ENCODE results near the gene UTY. TPM values are rescaled to one million over a fixed set of nuclear protein-coding genes. Genes with fewer than 3 reads are reported as not detected.

UTY gene
- total and polyA plus RNA-seq, 12 donors: 0.04 to 56.7 (median 30.7) TPM; not detected in 6

- Histone ChIP-seq H3K4me1 (replicated peaks in 1 of 2) (no peaks in the 10 kb centered on the region), H3K27me3 (no peaks in the 10 kb centered on the region), H3K4me3 (no peak overlapping the region), H3K27ac (no peak overlapping the region), H3K36me3 (replicated peaks in 1 of 2) (no peaks in the 10 kb centered on the region), H3K9me3 (replicated peaks in 1 of 3) (no peaks in the 10 kb centered on the region)
- intact Hi-C loops (cut with DNase I): no loop called here
- no peak for DNase-seq
- TF ChIP-seq POLR2A (IDR thresholded peaks at IDR 0.05): no peak
- TF ChIP-seq CTCF (IDR thresholded peaks at IDR 0.05): no peak
- WGBS, 4 donors: 60 to 90% methylated on average over 3 to 5 of the region's 5 CpGs; no CpG with 5 or more reads in 2 of the 4 donors
Observed at GRCh38 chrY:13337934-13338333, 141.9 kb downstream of the UTY start.

GRCh38 chrY:13333791-13334190 is 146.0 kb downstream of the UTY start:
- Histone ChIP-seq H3K9me3 (replicated peaks in 1 of 3) (no peaks in the 10 kb centered on the region), H3K36me3 (replicated peaks in 1 of 2) (no peaks in the 10 kb centered on the region), H3K4me1 (replicated peaks in 1 of 2) (no peaks in the 10 kb centered on the region), H3K27ac (no peak overlapping the region), H3K27me3 (no peaks in the 10 kb centered on the region), H3K4me3 (no peak overlapping the region)
- no peak for TF ChIP-seq CTCF (IDR thresholded peaks at IDR 0.05)
- TF ChIP-seq POLR2A (IDR thresholded peaks at IDR 0.05): no peak
- no peak for DNase-seq
- WGBS, 4 donors: 95 to 98% methylated on average over 5 of the region's 5 CpGs; no CpG with 5 or more reads in 2 of the 4 donors
- intact Hi-C loops (cut with DNase I): no loop called here

GRCh38 chrY:13330651-13331050 is 149.2 kb downstream of the UTY start:
- 100% methylated on average over 1 to 2 of the region's 2 CpGs; no CpG with 5 or more reads in 2 of the 4 donors for WGBS, 4 donors
- Histone ChIP-seq H3K4me3 (no peak overlapping the region), H3K27ac (no peak overlapping the region), H3K9me3 (replicated peaks in 1 of 3) (no peaks in the 10 kb centered on the region), H3K4me1 (replicated peaks in 1 of 2) (no peaks in the 10 kb centered on the region), H3K36me3 (replicated peaks in 1 of 2) (no peaks in the 10 kb centered on the region), H3K27me3 (no peaks in the 10 kb centered on the region)
- no peak for DNase-seq
- intact Hi-C loops (cut with DNase I): no loop called here
- TF ChIP-seq POLR2A (IDR thresholded peaks at IDR 0.05) (no peak), CTCF (IDR thresholded peaks at IDR 0.05) (no peak)

DNA sequence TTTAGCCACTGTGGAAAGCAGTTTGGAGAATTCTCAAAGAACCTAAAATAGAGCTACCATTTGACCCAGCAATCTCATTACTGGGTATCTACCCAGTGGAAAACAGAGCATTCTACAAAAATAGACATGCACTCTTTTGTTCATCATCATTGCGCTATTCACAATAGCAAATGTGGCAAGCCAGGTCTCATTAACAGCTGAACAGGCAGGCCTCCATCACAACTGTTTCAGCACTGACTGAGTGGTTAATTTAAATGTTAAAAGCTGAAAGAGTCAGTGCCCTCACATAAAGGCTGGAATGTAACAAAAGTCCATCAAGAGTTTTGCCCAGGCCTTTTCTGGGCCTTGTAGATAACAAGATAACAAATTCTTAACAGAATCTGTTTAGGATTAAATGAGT is 166.9 kb downstream of the UTY start:
- 100% methylated on average over 1 of the region's 1 CpG; no CpG with 5 or more reads in 2 of the 4 donors for WGBS, 4 donors
- Histone ChIP-seq H3K4me1 (replicated peaks in 1 of 2) (no peaks in the 10 kb centered on the region), H3K9me3 (replicated peaks in 1 of 3) (no peaks in the 10 kb centered on the region), H3K36me3 (replicated peaks in 1 of 2) (no peaks in the 10 kb centered on the region), H3K27me3 (no peaks in the 10 kb centered on the region), H3K4me3 (no peak overlapping the region), H3K27ac (no peak overlapping the region)
- no peak for DNase-seq
- TF ChIP-seq CTCF (IDR thresholded peaks at IDR 0.05) (no peak), POLR2A (IDR thresholded peaks at IDR 0.05) (no peak)
- intact Hi-C loops (cut with DNase I): no loop called here

Data from adrenal gland (tissue), 12 donors.